H1 (cell line): ENCODE measurements around the gene ILF3. TPM values are rescaled to one million over a fixed set of nuclear protein-coding genes. Genes with fewer than 3 reads are reported as not detected.

Experiments
- CTCF ChIA-PET: fragments of 300-600 bp; sonication (Branson Sonifier 250); formaldehyde crosslinking; loops from one replicate; lab custom pipeline; 2021; ENCODE audit not compliant: partially characterized antibody; lab: Charles Lee
- POLR2A ChIA-PET: fragments of 300-600 bp; sonication (Branson Sonifier 250); formaldehyde crosslinking; loops from one replicate; lab custom pipeline; 2021; ENCODE audit warnings: inconsistent platforms; ENCODE audit not compliant: partially characterized antibody; lab: Charles Lee
- DNase-seq, 2 experiments: peaks; one replicate each; pipeline versions ENCODE4 v3.0.0 to v3.0.0-alpha.2; 2010 to 2022; ENCODE audit warnings: low spot score in 2 of 2, low read depth in 1 of 2, mixed read lengths in 1 of 2
- FAIRE-seq: peaks from 2 replicates; lab custom pipeline; 2011; peaks lifted over from hg19 to GRCh38; lab: Jason Lieb, UNC
- H2AFZ ChIP-seq: 2 replicates; pipeline ENCODE4 v1.8.1; 2012; ENCODE audit warnings: low read length, inconsistent platforms
- H2AK5ac ChIP-seq: 2 replicates; pipeline ENCODE4 v1.6.1; 2013; ENCODE audit warnings: low read depth, low read length
- H2BK120ac ChIP-seq: replicated peaks from 2 replicates; pipeline ENCODE3; 2013; ENCODE audit warnings: low read depth, low read length, inconsistent platforms
- H2BK12ac ChIP-seq: 2 replicates; pipeline ENCODE4 v1.6.1; 2013; ENCODE audit warnings: low read depth, low read length
- H2BK15ac ChIP-seq: 2 replicates; pipeline ENCODE4 v1.6.1; 2013; ENCODE audit warnings: low read length
- H2BK20ac ChIP-seq: 2 replicates; pipeline ENCODE4 v1.6.1; 2013; ENCODE audit warnings: low read length
- H2BK5ac ChIP-seq: 2 replicates; pipeline ENCODE4 v1.6.1; 2013; ENCODE audit warnings: low read depth, low read length
- H3K14ac ChIP-seq: 2 replicates; pipeline ENCODE4 v1.6.1; 2013; ENCODE audit warnings: inconsistent platforms; ENCODE audit not compliant: insufficient read length
- H3K18ac ChIP-seq: 2 replicates; pipeline ENCODE4 v1.6.1; 2013; ENCODE audit warnings: low read length; ENCODE audit errors: extremely low read depth
- H3K23ac ChIP-seq: 2 replicates; pipeline ENCODE4 v1.6.1; 2013; ENCODE audit warnings: inconsistent platforms; ENCODE audit not compliant: insufficient read length
- H3K23me2 ChIP-seq: 2 replicates; pipeline ENCODE4 v1.6.1; 2013; ENCODE audit warnings: low read depth, low read length
- H3K27ac ChIP-seq: 2 replicates; pipeline ENCODE4 v1.6.1; 2011; ENCODE audit warnings: low read depth, low read length, inconsistent platforms
- H3K27me3 ChIP-seq, 4 experiments: replicated peaks in 1 of 4; 1 replicate in 1 of 4; 2 replicates in 3 of 4; pipeline versions ENCODE4 v1.6.1 to v1.8.1; 2011 to 2013; ENCODE audit warnings: low read length in 3 of 4, mild to moderate bottlenecking in 3 of 4, inconsistent platforms in 2 of 4, mixed read lengths in 2 of 4, moderate library complexity in 1 of 4; ENCODE audit not compliant: control insufficient read depth in 3 of 4, insufficient read depth in 3 of 4; ENCODE audit errors: extremely low read depth in 1 of 4
- H3K36me3 ChIP-seq, 4 experiments: 2 replicates each; pipeline versions ENCODE4 v1.6.1 to v1.8.1; 2011 to 2013; ENCODE audit warnings: mild to moderate bottlenecking in 4 of 4, low read length in 3 of 4, moderate library complexity in 2 of 4, control low read depth in 1 of 4, inconsistent platforms in 1 of 4; ENCODE audit not compliant: insufficient read depth in 4 of 4, control insufficient read depth in 2 of 4
- H3K4ac ChIP-seq: replicated peaks from 2 replicates; pipeline ENCODE3; 2013; ENCODE audit warnings: low read length, low read depth, mixed read lengths, inconsistent platforms; ENCODE audit not compliant: insufficient read length
- H3K4me1 ChIP-seq, 4 experiments: replicated peaks in 1 of 4; 1 replicate in 1 of 4; 2 replicates in 3 of 4; pipeline versions ENCODE4 v1.6.1 to v1.8.1; 2011 to 2013; ENCODE audit warnings: low read length in 3 of 4, inconsistent platforms in 2 of 4, mixed read lengths in 1 of 4; ENCODE audit not compliant: insufficient read depth in 4 of 4, control insufficient read depth in 3 of 4
- H3K4me2 ChIP-seq, 2 experiments: 2 replicates each; pipeline versions ENCODE4 v1.6.1 to v1.8.1; 2011 to 2013; ENCODE audit warnings: low read depth in 2 of 2, low read length in 2 of 2, control low read depth in 1 of 2, inconsistent platforms in 1 of 2, mild to moderate bottlenecking in 1 of 2; ENCODE audit not compliant: insufficient read depth in 1 of 2
- H3K4me3 ChIP-seq, 4 experiments: fragments of 200-600, 300-600 bp in 1 of 4; sonication (generic), shearing (Covaris generic), sonication (Bioruptor Twin) in 1 of 4; 2 replicates each; pipeline versions ENCODE4 v1.5.1 to v1.8.1; 2011 to 2016; ENCODE audit warnings: low read length in 4 of 4, low read depth in 3 of 4, control low read depth in 2 of 4, inconsistent platforms in 2 of 4, mild to moderate bottlenecking in 2 of 4, mixed read lengths in 1 of 4, moderate library complexity in 1 of 4; ENCODE audit not compliant: insufficient read depth in 2 of 4; ENCODE audit errors: extremely low read depth in 1 of 4
- H3K56ac ChIP-seq: replicated peaks from 2 replicates; pipeline ENCODE3; 2013; ENCODE audit warnings: low read depth, mild to moderate bottlenecking, mixed read lengths, low read length, inconsistent platforms; ENCODE audit not compliant: insufficient read length
- H3K79me1 ChIP-seq: 2 replicates; pipeline ENCODE4 v1.6.1; 2013; ENCODE audit warnings: low read depth, low read length, control low read depth
- H3K79me2 ChIP-seq, 2 experiments: 2 replicates each; pipeline versions ENCODE4 v1.6.1 to v1.8.1; 2012 to 2013; ENCODE audit warnings: low read length in 2 of 2, mild to moderate bottlenecking in 2 of 2, inconsistent platforms in 1 of 2; ENCODE audit not compliant: insufficient read depth in 2 of 2, control insufficient read depth in 1 of 2
- H3K9ac ChIP-seq, 4 experiments: replicated peaks in 1 of 4; 1 replicate in 1 of 4; 2 replicates in 3 of 4; pipeline versions ENCODE4 v1.6.1 to v1.8.1; 2011 to 2013; ENCODE audit warnings: low read depth in 3 of 4, low read length in 3 of 4, control low read depth in 2 of 4, mild to moderate bottlenecking in 2 of 4, moderate library complexity in 2 of 4, inconsistent platforms in 1 of 4; ENCODE audit errors: extremely low read depth in 1 of 4
- H3K9me3 ChIP-seq, 2 experiments: 2 replicates each; pipeline versions ENCODE4 v1.6.1 to v1.8.1; 2012 to 2013; ENCODE audit warnings: mild to moderate bottlenecking in 2 of 2, moderate library complexity in 2 of 2, control low read depth in 1 of 2, inconsistent platforms in 1 of 2, low read depth in 1 of 2, low read length in 1 of 2, mixed read lengths in 1 of 2; ENCODE audit not compliant: insufficient read depth in 2 of 2
- H4K20me1 ChIP-seq, 2 experiments: replicated peaks in 1 of 2; 2 replicates each; pipeline versions ENCODE3 to v1.8.1; 2011 to 2013; ENCODE audit warnings: inconsistent platforms in 2 of 2, low read length in 2 of 2, mild to moderate bottlenecking in 1 of 2; ENCODE audit not compliant: insufficient read depth in 2 of 2, control insufficient read depth in 1 of 2
- H4K5ac ChIP-seq: 2 replicates; pipeline ENCODE4 v1.6.1; 2013; ENCODE audit warnings: low read length, low read depth, mixed read lengths, inconsistent platforms; ENCODE audit not compliant: insufficient read length
- H4K8ac ChIP-seq: 2 replicates; pipeline ENCODE4 v1.8.0; 2013; ENCODE audit warnings: mild to moderate bottlenecking, moderate library complexity, low read length, inconsistent platforms; ENCODE audit not compliant: insufficient read depth; ENCODE audit errors: extremely low read depth
- H4K91ac ChIP-seq: replicated peaks from 2 replicates; pipeline ENCODE3; 2013; ENCODE audit warnings: low read length, mixed read lengths, inconsistent platforms; ENCODE audit not compliant: insufficient read length
- CBX8 ChIP-seq: fragments of 300-800, 300-1000 bp; sonication (generic); IDR thresholded peaks from 2 replicates; pipeline ENCODE4 v1.7.1; 2016; ENCODE audit warnings: low read depth, low read length, borderline replicate concordance
- SIRT6 ChIP-seq: IDR thresholded peaks from one replicate; pipeline ENCODE4 v1.7.1; 2012; ENCODE audit warnings: low read length, inconsistent platforms
- WGBS, 2 experiments: shearing (Covaris generic) in 1 of 2; methylation state at CpG; one replicate each; pipeline versions ENCODE4 v1.1.6 to v1.1.7; 2013 to 2015; ENCODE audit warnings: low lambda C conversion rate in 2 of 2, mixed read lengths in 2 of 2, inconsistent platforms in 1 of 2, low coverage in 1 of 2, missing lambda C conversion rate in 1 of 2; ENCODE audit not compliant: insufficient replicate concordance in 2 of 2, insufficient coverage in 1 of 2, insufficient read length in 1 of 2; ENCODE audit errors: extremely low coverage in 1 of 2, missing lambda C conversion rate in 1 of 2; 5-methylcytosine and 5-hydroxymethylcytosine counted together
- polyA plus RNA-seq, 7 experiments: library from polyadenylated mRNA; depleted of rRNA in 3 of 7; stranded (reverse) in 5 of 7; unstranded in 2 of 7; fragments of >200 nt in 5 of 7; fragments of 200-250 nt in 2 of 7; gene quantifications; 1 replicate in 5 of 7; 2 replicates in 1 of 7; 4 replicates in 1 of 7; pipeline versions ENCODE4 v1.2.1 to v1.2.3, GENCODE V29; 2011 to 2013; ENCODE audit warnings: missing spikeins in 2 of 7, mixed read lengths in 2 of 7
- total RNA-seq: library from RNA; stranded (reverse); fragmentation: NEBNext Ultra II Directional; extraction: Animal tissue kit (Norgen Biotek cat#: 25700); gene quantifications from 2 replicates; pipeline ENCODE4 v1.2.1, GENCODE V29; 2021

ILF3 gene
- total and polyA plus RNA-seq, 2 of the 8 experiments (the other 6 are each of a cell fraction or from before 2014, with no cell fraction given), result 291 to 695 TPM

- TF ChIP-seq SIRT6 (no peak), CBX8 (no peak)
- TF ChIP-seq, all 59 proteins: peak for 0
- no peak overlapping the region for H4K91ac ChIP-seq
- peaks cover 20 to 59% (median 34%) of the 10 kb centered on the region in 4 experiments for H3K36me3 ChIP-seq
- H3K79me2 ChIP-seq, result no peaks in the 10 kb centered on the region
- CTCF ChIA-PET, result interaction anchor here (0.6 to 14.2 kb wide), 4 partner anchors 21 to 234 kb away, joined by 3 to 267 read pairs (median 3); no protein-coding TSS in a partner anchor
- no peak overlapping the region for H3K14ac ChIP-seq
- no peaks in the 10 kb centered on the region for H3K9me3 ChIP-seq
- H2AK5ac ChIP-seq, result no peak overlapping the region
- DNase-seq (no peak), FAIRE-seq (no peak)
- H3K4me3 ChIP-seq, result no peak overlapping the region
- H4K20me1 ChIP-seq, result peaks cover 0 to 2% of the 10 kb centered on the region in 2 experiments
- no peak overlapping the region for H3K56ac ChIP-seq
- H3K4me1 ChIP-seq, result peaks cover 6 to 17% (median 13%) of the 10 kb centered on the region in 4 experiments
- H4K8ac ChIP-seq, result no peak overlapping the region
- no peak overlapping the region for H2BK20ac ChIP-seq
- H3K4ac ChIP-seq, result no peak overlapping the region
- H3K27ac ChIP-seq, result no peak overlapping the region
- H2AFZ ChIP-seq, result no peak overlapping the region
- no peak overlapping the region for H3K4me2 ChIP-seq
- H3K23me2 ChIP-seq, result no peaks in the 10 kb centered on the region
- no peak overlapping the region for H2BK120ac ChIP-seq
- H3K27me3 ChIP-seq, result no peaks in the 10 kb centered on the region
- no peak overlapping the region for H2BK12ac ChIP-seq
- no peak overlapping the region for H3K23ac ChIP-seq
- POLR2A ChIA-PET, result interaction anchor here (1.7 to 59.0 kb wide), 6 partner anchors 11 to 59 kb away, joined by 4 to 1874 read pairs (median 22); partner anchors contain the start of genes DNM2, ILF3, QTRT1 and SLC44A2
- H3K9ac ChIP-seq, result no peak overlapping the region
- no peak overlapping the region for H2BK5ac ChIP-seq
- 82% methylated on average over 2 of the region's 2 CpGs; no CpG with 5 or more reads in 1 of the 2 experiments for WGBS, 2 experiments
- no peaks in the 10 kb centered on the region; the same call in 1 of the 2 replicates for H3K79me1 ChIP-seq
- H3K18ac ChIP-seq, result no peak overlapping the region
- no peak overlapping the region for H4K5ac ChIP-seq
- H2BK15ac ChIP-seq, result no peak overlapping the region
Observed at GRCh38 chr19:10640361-10640760, 13.8 kb upstream of the ILF3 start.
